Endothelial cell of umbilical vein (primary cell): ENCODE measurements around the gene MYOF.
"Not testable (repeated sequence)": the region's sequence is repeated elsewhere in the genome, so short reads cannot be mapped to it uniquely, and the experiment has no call there.

Source experiments
- EZH2 ChIP-seq: IDR thresholded peaks from 2 replicates; pipeline ENCODE4 v1.6.1; 2012; ENCODE audit warnings: borderline replicate concordance, low read depth, mild to moderate bottlenecking, moderate library complexity, low read length, inconsistent platforms; ENCODE audit not compliant: severe bottlenecking
- GATA2 ChIP-seq: IDR thresholded peaks from 2 replicates; pipeline ENCODE4 v1.7.0; 2011; ENCODE audit warnings: low read depth, mild to moderate bottlenecking, moderate library complexity, mixed read lengths, low read length; ENCODE audit not compliant: insufficient read length, insufficient read depth
- MYC ChIP-seq: IDR thresholded peaks from one replicate; pipeline ENCODE4 v1.6.1; 2011; ENCODE audit warnings: mild to moderate bottlenecking, low read depth, low read length
- POLR2A ChIP-seq: IDR thresholded peaks from 2 replicates; pipeline ENCODE4 v1.6.1; 2012; ENCODE audit warnings: low read depth, mild to moderate bottlenecking, control low read depth, low read length
- POLR2AphosphoS5 ChIP-seq: IDR thresholded peaks from 2 replicates; pipeline ENCODE4 v1.6.1; 2012; ENCODE audit warnings: low read depth, mild to moderate bottlenecking, control low read depth, low read length, moderate library complexity; ENCODE audit not compliant: insufficient read depth
- TF ChIP-seq, protein P1 (sequence below), 2 donors: IDR thresholded peaks; 1 replicate in 1 of 2; 2 replicates in 1 of 2; pipeline ENCODE4 v1.5.1; 2011; ENCODE audit warnings: low read length in 2 of 2, mild to moderate bottlenecking in 2 of 2, moderate library complexity in 2 of 2, control low read depth in 1 of 2, inconsistent platforms in 1 of 2, low read depth in 1 of 2; ENCODE audit not compliant: insufficient read depth in 1 of 2; ENCODE audit errors: extremely low read depth in 1 of 2
- TF ChIP-seq, protein P2 (sequence below): IDR thresholded peaks from 2 replicates; pipeline ENCODE4 v1.6.1; 2011; ENCODE audit not compliant: insufficient read depth, insufficient read length

DNA sequence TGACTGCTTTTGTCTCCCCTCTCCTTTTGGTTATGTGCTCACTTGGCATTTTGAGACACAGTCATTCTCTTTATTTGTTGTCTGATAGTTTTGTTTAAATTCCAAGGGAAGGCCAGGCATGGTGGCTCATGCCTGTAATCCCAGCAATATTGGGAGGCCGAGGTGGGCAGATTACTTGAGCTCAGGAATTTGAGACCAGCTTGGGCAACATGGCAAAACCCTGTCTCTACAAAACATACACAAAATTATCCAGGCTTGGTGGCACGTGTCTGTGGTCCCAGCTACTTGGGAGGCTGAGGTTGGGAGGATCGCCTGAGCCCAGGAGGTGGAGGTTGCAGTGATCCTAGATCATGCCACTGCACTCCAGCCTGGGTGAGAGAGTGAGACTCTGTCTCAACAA, 167.5 kb downstream of the MYOF start:
- TF ChIP-seq, protein P1, sequence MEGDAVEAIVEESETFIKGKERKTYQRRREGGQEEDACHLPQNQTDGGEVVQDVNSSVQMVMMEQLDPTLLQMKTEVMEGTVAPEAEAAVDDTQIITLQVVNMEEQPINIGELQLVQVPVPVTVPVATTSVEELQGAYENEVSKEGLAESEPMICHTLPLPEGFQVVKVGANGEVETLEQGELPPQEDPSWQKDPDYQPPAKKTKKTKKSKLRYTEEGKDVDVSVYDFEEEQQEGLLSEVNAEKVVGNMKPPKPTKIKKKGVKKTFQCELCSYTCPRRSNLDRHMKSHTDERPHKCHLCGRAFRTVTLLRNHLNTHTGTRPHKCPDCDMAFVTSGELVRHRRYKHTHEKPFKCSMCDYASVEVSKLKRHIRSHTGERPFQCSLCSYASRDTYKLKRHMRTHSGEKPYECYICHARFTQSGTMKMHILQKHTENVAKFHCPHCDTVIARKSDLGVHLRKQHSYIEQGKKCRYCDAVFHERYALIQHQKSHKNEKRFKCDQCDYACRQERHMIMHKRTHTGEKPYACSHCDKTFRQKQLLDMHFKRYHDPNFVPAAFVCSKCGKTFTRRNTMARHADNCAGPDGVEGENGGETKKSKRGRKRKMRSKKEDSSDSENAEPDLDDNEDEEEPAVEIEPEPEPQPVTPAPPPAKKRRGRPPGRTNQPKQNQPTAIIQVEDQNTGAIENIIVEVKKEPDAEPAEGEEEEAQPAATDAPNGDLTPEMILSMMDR (IDR thresholded peaks at IDR 0.05; ENCODE audit: extremely low read depth in 1 of 2, insufficient read depth in 1 of 2, low read depth in 1 of 2, low read length in 2 of 2): not testable (repeated sequence)
- not testable (repeated sequence) for TF ChIP-seq POLR2AphosphoS5, GATA2, POLR2A, MYC, EZH2
- TF ChIP-seq, protein P2, sequence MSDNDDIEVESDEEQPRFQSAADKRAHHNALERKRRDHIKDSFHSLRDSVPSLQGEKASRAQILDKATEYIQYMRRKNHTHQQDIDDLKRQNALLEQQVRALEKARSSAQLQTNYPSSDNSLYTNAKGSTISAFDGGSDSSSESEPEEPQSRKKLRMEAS: not testable (repeated sequence)
